CD14-positive monocyte (primary cell): ENCODE results near the gene C5AR2. TPM values are rescaled to one million over a fixed set of nuclear protein-coding genes. Genes with fewer than 3 reads are reported as not detected.
A peak's percentile ranks its signal among the peaks of the same experiment; 100 is the strongest.

Experiments used
- DNase-seq, 3 donors: peaks; one replicate each; pipeline ENCODE4 v3.0.0-alpha.2; 2011 to 2022
- H2AFZ ChIP-seq: 2 replicates; pipeline ENCODE4 v1.6.0; 2012; ENCODE audit warnings: mild to moderate bottlenecking, low read depth, low read length, inconsistent platforms; ENCODE audit not compliant: insufficient read depth, poor library complexity, severe bottlenecking
- H3K27ac ChIP-seq, 2 donors: 1 replicate in 1 of 2; 2 replicates in 1 of 2; pipeline ENCODE4 v1.5.1; 2012 to 2013; ENCODE audit warnings: low read length in 2 of 2, control low read depth in 1 of 2, inconsistent platforms in 1 of 2, low read depth in 1 of 2, mild to moderate bottlenecking in 1 of 2
- H3K27me3 ChIP-seq, 2 donors: one replicate each; pipeline versions ENCODE4 v1.6.0 to v1.6.1; 2011 to 2013; ENCODE audit warnings: low read length in 2 of 2; ENCODE audit not compliant: control insufficient read depth in 2 of 2, insufficient read depth in 2 of 2
- H3K36me3 ChIP-seq, 2 donors: replicated peaks in 1 of 2; 1 replicate in 1 of 2; 2 replicates in 1 of 2; pipeline versions ENCODE4 v1.5.1 to v1.6.1; 2012 to 2013; ENCODE audit warnings: low read length in 2 of 2, control low read depth in 1 of 2, inconsistent platforms in 1 of 2, mild to moderate bottlenecking in 1 of 2; ENCODE audit not compliant: insufficient read depth in 2 of 2, control insufficient read depth in 1 of 2
- H3K4me1 ChIP-seq, 2 donors: 1 replicate in 1 of 2; 2 replicates in 1 of 2; pipeline versions ENCODE4 v1.5.1 to v1.6.1; 2012 to 2013; ENCODE audit warnings: low read length in 2 of 2, control low read depth in 1 of 2, inconsistent platforms in 1 of 2, mild to moderate bottlenecking in 1 of 2, moderate library complexity in 1 of 2; ENCODE audit not compliant: insufficient read depth in 2 of 2, control insufficient read depth in 1 of 2
- H3K4me2 ChIP-seq: replicated peaks from 2 replicates; pipeline ENCODE3; 2012; ENCODE audit warnings: low read length, moderate library complexity, mild to moderate bottlenecking; ENCODE audit not compliant: poor library complexity, severe bottlenecking; ENCODE audit errors: extremely low read depth
- H3K4me3 ChIP-seq, 3 experiments: fragments of 200-600 bp in 1 of 3; sonication (generic) in 1 of 3; replicated peaks in 1 of 3; 1 replicate in 2 of 3; 2 replicates in 1 of 3; pipeline ENCODE4 v1.5.1; 2011 to 2013; ENCODE audit warnings: low read length in 3 of 3, mild to moderate bottlenecking in 3 of 3, control low read depth in 2 of 3, low read depth in 2 of 3, inconsistent platforms in 1 of 3, moderate library complexity in 1 of 3
- H3K79me2 ChIP-seq: 2 replicates; pipeline ENCODE4 v1.6.0; 2012; ENCODE audit warnings: mild to moderate bottlenecking, control low read depth, inconsistent platforms, low read length, moderate library complexity; ENCODE audit not compliant: insufficient read depth
- H3K9ac ChIP-seq: 2 replicates; pipeline ENCODE4 v1.6.0; 2017; ENCODE audit warnings: low read length, mild to moderate bottlenecking; ENCODE audit not compliant: insufficient read depth, poor library complexity, severe bottlenecking
- H3K9me3 ChIP-seq, 2 donors: replicated peaks in 1 of 2; 1 replicate in 1 of 2; 2 replicates in 1 of 2; pipeline versions ENCODE4 v1.5.1 to v1.6.1; 2012 to 2013; ENCODE audit warnings: low read length in 2 of 2, control low read depth in 1 of 2; ENCODE audit not compliant: control insufficient read depth in 1 of 2, insufficient read depth in 1 of 2
- H4K20me1 ChIP-seq: 2 replicates; pipeline ENCODE4 v1.6.0; 2012; ENCODE audit warnings: mild to moderate bottlenecking, low read length, control low read depth, moderate library complexity; ENCODE audit not compliant: insufficient read depth
- H3K27ac Mint-ChIP-seq, 7 donors: one replicate each; pipeline ENCODE4 v1.8.0; 2020; ENCODE audit warnings: mild to moderate bottlenecking in 7 of 7, mixed read lengths in 7 of 7, moderate library complexity in 6 of 7, inconsistent platforms in 2 of 7
- H3K27me3 Mint-ChIP-seq, 3 donors: one replicate each; pipeline ENCODE4 v1.8.0; 2021 to 2022; ENCODE audit warnings: low read depth in 3 of 3, mild to moderate bottlenecking in 3 of 3, mixed read lengths in 3 of 3, moderate library complexity in 3 of 3, inconsistent platforms in 1 of 3
- H3K36me3 Mint-ChIP-seq, 2 donors: one replicate each; pipeline ENCODE4 v1.8.0; 2020; ENCODE audit warnings: mixed read lengths in 2 of 2, inconsistent platforms in 1 of 2, mild to moderate bottlenecking in 1 of 2
- H3K4me1 Mint-ChIP-seq: one replicate; pipeline ENCODE4 v1.8.0; 2020; ENCODE audit warnings: mild to moderate bottlenecking, mixed read lengths
- H3K4me3 Mint-ChIP-seq, 2 donors: one replicate each; pipeline ENCODE4 v1.8.0; 2020; ENCODE audit warnings: mild to moderate bottlenecking in 2 of 2, mixed read lengths in 2 of 2, moderate library complexity in 1 of 2
- H3K9me3 Mint-ChIP-seq, 7 donors: one replicate each; pipeline ENCODE4 v1.8.0; 2020 to 2022; ENCODE audit warnings: mixed read lengths in 7 of 7, mild to moderate bottlenecking in 6 of 7, moderate library complexity in 6 of 7, inconsistent platforms in 2 of 7
- CTCF ChIP-seq: fragments of 200-600 bp; IDR thresholded peaks from one replicate; pipeline ENCODE4 v1.8.0; 2022; ENCODE audit warnings: antibody characterized with exemption, mild to moderate bottlenecking
- WGBS: methylation state at CpG from one replicate; pipeline ENCODE4 v1.1.5; 2013; ENCODE audit warnings: missing lambda C conversion rate; ENCODE audit not compliant: insufficient coverage; 5-methylcytosine and 5-hydroxymethylcytosine counted together
- intact Hi-C, 2 donors: fragments of 100-400 bp; cut with micrococcal nuclease; formaldehyde crosslinking; loops; one replicate each; pipeline versions ENCODE4 v1.15.0 to v1.15.1; 2023
- polyA plus RNA-seq, 3 donors: library from polyadenylated mRNA; depleted of rRNA in 1 of 3; unstranded in 2 of 3; stranded (reverse) in 1 of 3; fragments of 300-500 nt in 2 of 3; fragments of >200 nt in 1 of 3; fragmentation: Illumina TruSeq in 2 of 3; gene quantifications; 1 replicate in 2 of 3; 2 replicates in 1 of 3; pipeline ENCODE4 v1.2.3, GENCODE V29; 2012 to 2021

The C5AR2 gene
- polyA plus RNA-seq, 3 donors, result 2.4 to 46.9 (median 4.3) TPM

DNA sequence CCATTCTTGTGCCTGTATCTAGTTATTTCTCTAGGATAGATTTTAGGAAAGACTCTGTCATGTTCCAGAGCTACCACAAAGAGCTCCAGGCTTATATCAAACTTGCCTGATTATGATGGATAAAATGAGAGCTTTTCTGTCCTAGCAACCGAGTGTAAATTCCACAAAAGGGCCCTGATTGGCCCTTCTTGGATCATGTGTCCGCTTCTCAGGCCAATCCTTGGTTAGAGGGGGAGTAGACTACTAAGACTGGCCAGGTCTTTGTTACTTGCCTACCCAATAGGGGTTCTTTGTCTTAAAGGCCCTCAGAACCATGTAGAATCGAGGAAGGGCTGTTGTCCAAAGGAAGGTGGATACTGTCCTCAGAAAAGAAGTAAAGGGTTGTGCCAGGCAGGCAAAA, 19.6 kb downstream of the C5AR2 start:
- intact Hi-C loops, result loop anchor here in 1 of 2 donors (5.0 kb wide), 1 partner anchor 41 kb away; no protein-coding TSS in a partner anchor
- WGBS, result no CpG with 5 or more reads among the region's 3 CpGs

GRCh38 chr19:47352095-47352494, 20.1 kb downstream of the C5AR2 start:
- TF ChIP-seq CTCF, result no peak
- Histone ChIP-seq H3K27ac (peak overlapping the region in 1 of 2 donors; percentile 63), H3K4me2 (peak overlapping the region; percentile 28), H3K79me2 (peaks cover 52% of the 10 kb centered on the region), H3K4me3 (no peak overlapping the region), H3K36me3 (peaks cover 41 to 52% of the 10 kb centered on the region in 2 donors), H2AFZ (no peak overlapping the region), H3K27me3 (no peaks in the 10 kb centered on the region), H3K9me3 (peaks cover 11 to 19% of the 10 kb centered on the region in 2 donors), H3K4me1 (peaks cover 31 to 42% of the 10 kb centered on the region in 2 donors), H3K9ac (no peak overlapping the region), H4K20me1 (no peaks in the 10 kb centered on the region)
- Mint-ChIP-seq H3K27ac (peak overlapping the region; percentile 61 to 100 (median 87)), H3K4me1 (peaks cover 39% of the 10 kb centered on the region), H3K36me3 (peaks cover 60 to 69% of the 10 kb centered on the region in 2 donors), H3K9me3 (peaks cover 4 to 22% (median 10%) of the 10 kb centered on the region in 7 donors), H3K27me3 (peaks cover 0 to 3% (median 0%) of the 10 kb centered on the region in 3 donors), H3K4me3 (peak overlapping the region in 1 of 2 donors; percentile 53)
- DNase-seq, result peak in 2 of 3 donors; percentile 54 to 65
- no CpG with 5 or more reads among the region's 2 CpGs for WGBS
- intact Hi-C loops, result loop anchor here in 1 of 2 donors (5.0 kb wide), 1 partner anchor 40 kb away; no protein-coding TSS in a partner anchor

More for the DNA sequence above, 19.6 kb downstream of the C5AR2 start:
- peaks cover 34 to 48% of the 10 kb centered on the region in 2 donors for H3K4me1 ChIP-seq
- peak; percentile 39 to 55 (median 47) for DNase-seq
- H3K79me2 ChIP-seq, result peaks cover 52% of the 10 kb centered on the region
- peaks cover 44% of the 10 kb centered on the region for H3K4me1 Mint-ChIP-seq
- H3K9ac ChIP-seq, result no peak overlapping the region
- no peak overlapping the region for H2AFZ ChIP-seq
- peak overlapping the region in 1 of 3 experiments; percentile 30 for H3K4me3 ChIP-seq
- TF ChIP-seq CTCF, result no peak
- H3K9me3 Mint-ChIP-seq, result peaks cover 4 to 17% (median 10%) of the 10 kb centered on the region in 7 donors
- H3K36me3 ChIP-seq, result peaks cover 36 to 47% of the 10 kb centered on the region in 2 donors
- peak overlapping the region; percentile 28 for H3K4me2 ChIP-seq
- no peaks in the 10 kb centered on the region for H3K27me3 ChIP-seq
- no peaks in the 10 kb centered on the region for H4K20me1 ChIP-seq
- H3K36me3 Mint-ChIP-seq, result peaks cover 55 to 64% of the 10 kb centered on the region in 2 donors
- H3K27me3 Mint-ChIP-seq, result peaks cover 0 to 3% (median 0%) of the 10 kb centered on the region in 3 donors
- peak overlapping the region in 1 of 2 donors; percentile 37 for H3K4me3 Mint-ChIP-seq
- peak overlapping the region in 1 of 2 donors; percentile 63 for H3K27ac ChIP-seq
- peak overlapping the region; percentile 61 to 100 (median 90) for H3K27ac Mint-ChIP-seq
- H3K9me3 ChIP-seq, result peaks cover 8 to 13% of the 10 kb centered on the region in 2 donors
